Measurements from ENCODE around the gene TXK. TPM values are rescaled to one million over a fixed set of nuclear protein-coding genes. Genes with fewer than 3 reads are reported as not detected.

The TXK gene
- total and polyA plus RNA-seq, 2 of the 13 experiments (the other 11 are each of a cell fraction or from before 2014, with no cell fraction given): not detected

GRCh38 chr4:48153791-48154550 is 19.9 kb upstream of the TXK start:
- Histone ChIP-seq H3K4me1 (ENCODE audit: insufficient read depth, low read length) (no peaks in the 10 kb centered on the region), H2AFZ (ENCODE audit: low read length) (no peak overlapping the region), H3K27me3 (ENCODE audit: control insufficient read depth in 1 of 2, insufficient read depth in 2 of 2, low read length in 2 of 2) (no peaks in the 10 kb centered on the region), H3K9me3 (ENCODE audit: low read length) (peaks cover 29% of the 10 kb centered on the region), H4K20me1 (ENCODE audit: insufficient read depth, low read length) (no peaks in the 10 kb centered on the region), H3K4me3 (replicated peaks in 1 of 3; ENCODE audit: insufficient read depth in 1 of 3, low read depth in 2 of 3, low read length in 3 of 3) (no peak overlapping the region), H3K4me2 (ENCODE audit: low read depth, low read length) (no peak overlapping the region), H3K27ac (ENCODE audit: extremely low read length, insufficient read depth, low read length) (no peak overlapping the region), H3K9ac (ENCODE audit: insufficient read depth, low read depth, low read length) (no peak overlapping the region), H3K36me3 (replicated peaks in 1 of 2; ENCODE audit: control insufficient read depth in 1 of 2, insufficient read depth in 2 of 2, low read length in 2 of 2) (no peaks in the 10 kb centered on the region), H3K79me2 (ENCODE audit: insufficient read depth, low read length) (no peaks in the 10 kb centered on the region)
- TF ChIP-seq ZBTB14 (CRISPR knock-in tag; IDR thresholded peaks at IDR 0.05) (no peak), SNAPC5 (CRISPR knock-in tag; IDR thresholded peaks at IDR 0.05; ENCODE audit: borderline replicate concordance) (no peak), MEIS1 (CRISPR knock-in tag; IDR thresholded peaks at IDR 0.05; ENCODE audit: borderline replicate concordance) (no peak), PAX8 (CRISPR knock-in tag; IDR thresholded peaks at IDR 0.05; ENCODE audit: borderline replicate concordance) (no peak)
- WGBS (ENCODE audit: low lambda C conversion rate): 0% methylated on average over 1 of the region's 1 CpG
- ChIA-PET CTCF (ENCODE audit: low intra/inter-chr PET ratio, low total read pairs) (no interaction called here), POLR2A (no interaction called here)
- ATAC-seq (no peak), FAIRE-seq (no peak), DNase-seq (ENCODE audit: low spot score) (no peak)
- in situ Hi-C loops (cut with HindIII; ENCODE audit: extremely low pct_ligation_motif_present, low pct_unique_long_range_greater_than_20kb) (no loop called here), intact Hi-C loops (cut with micrococcal nuclease; ENCODE audit: unreplicated experiment) (no loop called here)
- BruUV-seq (replicated peaks): no TSS peak

- Histone ChIP-seq H2AFZ (ENCODE audit: low read length) (no peak overlapping the region), H3K4me1 (ENCODE audit: insufficient read depth, low read length) (no peaks in the 10 kb centered on the region), H3K4me3 (replicated peaks in 1 of 3; ENCODE audit: insufficient read depth in 1 of 3, low read depth in 2 of 3, low read length in 3 of 3) (no peak overlapping the region), H3K9me3 (ENCODE audit: low read length) (peaks cover 29% of the 10 kb centered on the region), H3K9ac (ENCODE audit: insufficient read depth, low read depth, low read length) (no peak overlapping the region), H3K4me2 (ENCODE audit: low read depth, low read length) (no peak overlapping the region), H3K36me3 (replicated peaks in 1 of 2; ENCODE audit: control insufficient read depth in 1 of 2, insufficient read depth in 2 of 2, low read length in 2 of 2) (no peaks in the 10 kb centered on the region), H3K27me3 (ENCODE audit: control insufficient read depth in 1 of 2, insufficient read depth in 2 of 2, low read length in 2 of 2) (no peaks in the 10 kb centered on the region), H4K20me1 (ENCODE audit: insufficient read depth, low read length) (no peaks in the 10 kb centered on the region), H3K27ac (ENCODE audit: extremely low read length, insufficient read depth, low read length) (no peak overlapping the region), H3K79me2 (ENCODE audit: insufficient read depth, low read length) (no peaks in the 10 kb centered on the region)
- no TSS peak for BruUV-seq (replicated peaks)
- FAIRE-seq (no peak), DNase-seq (ENCODE audit: low spot score) (no peak), ATAC-seq (no peak)
- CTCF ChIA-PET (ENCODE audit: low intra/inter-chr PET ratio, low total read pairs): no interaction called here
- 77% methylated on average over 5 of the region's 5 CpGs for WGBS (ENCODE audit: low lambda C conversion rate)
- in situ Hi-C loops (cut with HindIII; ENCODE audit: extremely low pct_ligation_motif_present, low pct_unique_long_range_greater_than_20kb): no loop called here
- POLR2A ChIA-PET: no interaction called here
- TF ChIP-seq ZNF616 (CRISPR knock-in tag; IDR thresholded peaks at IDR 0.05; ENCODE audit: low read depth) (no peak), ELF4 (CRISPR knock-in tag; IDR thresholded peaks at IDR 0.05; ENCODE audit: borderline replicate concordance) (no peak), ZNF720 (CRISPR knock-in tag; IDR thresholded peaks at IDR 0.05) (no peak)
- intact Hi-C loops (cut with micrococcal nuclease; ENCODE audit: unreplicated experiment): no loop called here
Measured at GRCh38 chr4:48152259-48152658, 18.2 kb upstream of the TXK start.

Measured in HepG2 (cell line).